GM08714 (cell line): ENCODE data around the gene GFRA1.

Source experiments
- H3K4me3 ChIP-seq: fragments of 200-500 bp; sonication (Bioruptor generic); 2 replicates; pipeline ENCODE4 v1.5.1; 2014; ENCODE audit warnings: mild to moderate bottlenecking, low read length, inconsistent platforms
- ZNF274 ChIP-seq: IDR thresholded peaks from 2 replicates; pipeline ENCODE4 v1.6.1; 2012; ENCODE audit warnings: mild to moderate bottlenecking, low read depth, low read length

Gene GFRA1

DNA sequence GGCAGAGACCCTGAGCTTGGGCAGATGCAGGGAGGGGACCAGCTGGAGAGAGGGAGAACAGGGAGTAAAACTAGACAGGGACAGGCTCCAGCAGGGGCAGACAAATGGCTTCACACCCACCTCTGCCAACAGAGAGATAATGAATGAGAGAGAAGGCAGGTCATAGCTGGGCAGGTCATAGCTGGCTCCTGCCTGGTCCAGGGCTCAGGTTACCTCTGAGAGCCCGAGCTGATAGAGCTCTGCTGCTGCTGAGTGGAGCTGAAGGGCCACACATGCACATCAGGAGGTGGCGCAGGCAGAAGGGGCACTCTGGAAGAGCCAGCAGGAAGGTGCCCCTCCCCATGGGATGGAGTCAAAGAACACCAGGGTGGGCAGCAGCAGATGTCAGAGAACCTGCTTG is 154.2 kb downstream of the GFRA1 start:
- no peak overlapping the region for H3K4me3 ChIP-seq
- TF ChIP-seq ZNF274: no peak

DNA sequence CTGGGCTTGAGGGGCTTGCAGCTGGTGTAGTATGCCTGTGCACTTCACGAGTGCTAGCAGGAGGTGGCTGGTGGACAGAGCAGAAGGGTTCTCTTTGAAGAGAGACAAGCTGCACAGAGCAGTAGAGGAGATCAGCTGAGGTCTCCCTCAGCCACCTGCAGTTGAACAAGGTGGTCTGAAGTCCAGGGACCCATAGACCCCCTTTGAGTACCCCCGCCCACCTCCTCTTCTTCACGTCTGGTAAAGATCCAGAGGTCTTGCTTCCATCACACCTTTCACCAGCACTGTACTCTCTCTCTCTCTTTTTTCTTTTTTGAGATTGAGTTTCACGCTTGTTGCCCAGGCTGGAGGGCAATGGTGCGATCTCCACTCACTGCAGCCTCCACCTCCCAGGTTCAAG is 157.2 kb downstream of the GFRA1 start:
- H3K4me3 ChIP-seq: no peak overlapping the region
- TF ChIP-seq ZNF274: no peak

DNA sequence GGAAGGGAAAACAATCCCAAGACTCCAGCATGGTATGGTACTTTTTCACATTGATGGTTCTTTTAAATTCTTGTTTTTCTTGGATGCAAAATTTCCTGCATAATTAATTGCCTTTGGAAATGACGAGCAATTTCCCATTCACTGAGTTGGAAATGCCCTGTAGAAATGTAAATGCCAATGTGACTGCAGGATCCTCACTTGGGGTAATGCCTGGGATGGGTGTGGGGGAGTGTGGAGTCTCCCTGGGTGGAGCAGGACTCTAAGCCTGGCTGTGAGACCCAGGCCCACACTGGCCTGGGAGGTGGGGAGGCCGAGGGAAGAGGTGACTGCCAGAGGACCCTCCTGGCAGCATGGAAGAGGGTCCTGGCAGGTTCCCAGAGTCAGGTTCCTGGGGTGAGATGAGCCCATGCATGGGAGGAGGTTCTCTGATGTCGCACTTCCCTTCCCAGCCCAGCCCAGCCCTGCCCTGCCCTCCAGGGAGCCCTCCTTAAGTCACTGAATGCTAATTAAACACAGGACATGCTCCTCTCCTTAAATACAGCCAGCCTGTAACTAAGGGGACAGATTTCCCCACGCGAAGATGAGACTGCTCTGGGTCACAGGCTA is 157.9 kb downstream of the GFRA1 start:
- H3K4me3 ChIP-seq: no peak overlapping the region
- TF ChIP-seq ZNF274: no peak

DNA sequence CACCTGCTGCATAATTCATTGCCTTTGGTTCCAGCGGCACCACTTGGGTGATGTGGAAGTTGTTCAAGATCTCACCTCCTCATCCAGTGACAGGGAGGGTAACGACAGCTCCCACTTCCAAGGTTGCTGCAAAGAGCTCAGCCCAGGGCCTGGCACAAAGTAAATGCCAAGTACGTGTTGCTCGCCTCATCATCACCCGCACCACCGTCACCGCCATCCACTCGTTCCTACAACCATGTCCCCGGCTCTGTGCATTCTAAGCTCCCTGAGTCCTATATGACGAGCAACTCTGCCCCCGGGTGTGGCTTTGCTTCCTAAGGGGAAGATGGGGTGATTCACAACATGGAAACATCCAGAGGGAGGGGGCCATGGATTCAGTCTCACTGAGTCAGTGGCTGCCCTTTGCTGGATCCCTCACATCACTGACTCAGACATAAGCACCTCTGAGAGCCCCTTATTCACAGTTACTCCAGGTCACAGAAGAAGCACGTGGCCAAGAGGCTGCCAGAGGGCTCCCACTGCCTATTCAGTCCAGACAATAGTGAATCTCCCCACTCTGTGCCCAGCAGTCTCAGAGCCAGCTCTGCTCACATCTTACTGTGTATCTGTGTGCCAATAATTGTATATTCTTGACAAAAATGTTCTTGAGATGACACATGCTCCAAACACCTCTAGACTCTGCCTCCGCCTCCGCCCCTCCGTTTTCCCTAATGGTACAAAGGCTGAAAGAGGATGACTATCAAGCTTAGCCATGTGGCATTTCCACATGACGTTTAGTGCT is 159.1 kb downstream of the GFRA1 start:
- no peak for TF ChIP-seq ZNF274
- H3K4me3 ChIP-seq: no peak overlapping the region

DNA sequence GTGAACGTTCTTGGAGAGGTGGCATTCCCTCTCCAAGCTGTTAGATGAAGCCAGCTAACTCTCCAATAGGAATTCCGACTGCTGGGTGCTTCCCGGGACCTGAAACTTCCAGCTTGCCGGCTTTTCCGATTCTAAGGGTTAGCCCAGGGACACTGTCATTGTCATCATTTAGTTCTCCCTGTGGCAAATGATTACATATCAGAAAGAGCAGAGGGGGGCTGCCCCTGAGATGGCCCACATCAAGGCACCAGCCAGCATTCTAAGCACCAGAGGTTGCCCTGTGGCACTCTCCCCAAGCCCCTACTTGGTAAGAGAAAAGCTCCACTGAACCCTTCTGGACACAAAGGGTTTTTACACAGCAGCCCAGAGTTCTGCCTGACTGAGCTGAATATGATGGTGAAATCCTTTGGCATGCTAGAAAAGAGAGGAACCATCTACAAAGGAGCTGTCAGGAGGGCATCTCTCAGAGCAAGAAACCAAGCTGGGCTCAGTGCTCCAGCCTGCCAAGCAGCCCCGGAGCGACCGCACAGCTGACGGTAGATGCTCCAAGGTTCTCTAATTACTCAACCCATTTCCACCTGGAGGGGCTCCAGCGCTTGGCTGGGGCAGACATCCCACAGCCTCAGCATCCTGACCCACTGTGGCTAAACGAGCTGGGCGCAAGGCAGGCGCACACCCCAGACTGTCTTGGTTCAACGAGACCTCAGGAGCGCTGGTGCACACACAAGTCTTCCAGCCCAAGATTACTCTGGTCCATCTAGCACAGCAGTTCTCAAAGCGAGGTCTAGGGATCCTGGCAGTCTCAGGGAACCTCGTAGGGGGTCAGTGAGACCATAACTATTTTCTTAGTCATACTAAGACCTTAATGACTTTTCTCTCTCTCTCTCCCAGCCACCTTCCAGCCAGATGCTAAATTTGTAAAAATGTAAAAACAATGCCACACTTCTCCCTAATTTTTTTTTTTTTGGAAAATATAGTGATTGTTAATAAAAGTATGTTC is 160.5 kb downstream of the GFRA1 start:
- TF ChIP-seq ZNF274: no peak
- H3K4me3 ChIP-seq: no peak overlapping the region

- no peak overlapping the region for H3K4me3 ChIP-seq
- TF ChIP-seq ZNF274: no peak
Measured at GRCh38 chr10:116111483-116112095, 161.4 kb downstream of the GFRA1 start.

DNA sequence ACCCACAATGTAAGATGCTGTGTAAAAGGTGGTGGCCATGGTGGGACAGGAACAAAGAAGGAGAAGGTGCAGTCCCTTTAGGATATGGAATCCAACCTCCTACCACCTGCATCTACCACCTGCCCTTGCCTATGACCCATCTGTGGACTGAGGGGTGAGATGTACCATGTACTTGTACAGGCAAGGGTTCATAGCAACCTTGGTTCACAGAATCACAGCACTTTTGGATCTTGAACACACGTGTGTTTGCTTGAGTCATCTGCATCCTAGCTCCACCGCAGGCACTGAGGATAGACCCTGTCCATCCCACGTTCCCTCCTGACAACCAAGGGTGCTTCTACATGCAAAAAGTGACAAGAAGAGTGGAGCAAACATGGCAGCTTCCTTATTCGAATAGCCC is 162.3 kb downstream of the GFRA1 start:
- no peak overlapping the region for H3K4me3 ChIP-seq
- no peak for TF ChIP-seq ZNF274

DNA sequence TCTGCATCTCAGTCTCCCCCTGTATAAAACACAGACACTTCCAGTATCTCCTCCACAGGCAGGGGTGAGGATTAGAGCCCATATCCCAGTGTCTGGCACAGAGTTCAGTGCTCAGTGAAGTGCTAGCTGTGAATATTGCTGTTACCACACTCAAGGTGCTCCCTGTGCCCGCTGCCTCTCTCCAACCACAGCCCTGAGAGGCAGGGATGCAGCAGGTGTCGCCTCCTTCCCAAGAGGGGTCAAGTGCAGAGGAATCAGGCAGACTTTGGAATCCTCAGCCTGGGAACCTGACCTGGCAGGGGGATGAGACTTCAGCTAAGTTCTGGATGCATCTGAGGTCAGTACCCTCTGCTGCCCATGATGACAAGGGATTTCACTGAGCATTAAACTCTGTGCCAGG is 163.1 kb downstream of the GFRA1 start:
- H3K4me3 ChIP-seq: no peak overlapping the region
- no peak for TF ChIP-seq ZNF274

DNA sequence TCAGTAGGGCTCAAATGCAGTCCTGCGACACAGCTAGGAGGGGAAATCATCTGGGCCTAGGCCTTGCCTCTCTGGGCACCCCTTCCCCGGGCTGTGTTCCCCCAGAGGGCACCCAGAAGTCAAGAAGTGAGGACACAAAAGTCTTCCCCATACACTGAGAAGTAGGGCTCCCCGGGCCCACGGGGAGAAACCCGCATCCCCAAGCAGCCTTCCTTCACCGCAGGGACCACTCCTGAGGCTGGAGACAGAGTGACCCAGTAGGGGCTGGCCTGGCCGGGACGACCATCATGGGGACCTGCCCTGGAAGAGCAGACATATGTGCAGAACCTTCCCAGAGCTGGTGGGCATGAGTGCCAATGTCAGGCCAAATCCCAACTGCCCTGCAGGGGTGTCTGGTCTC is 163.5 kb downstream of the GFRA1 start:
- TF ChIP-seq ZNF274: no peak

GRCh38 chr10:116108095-116108494 is 164.9 kb downstream of the GFRA1 start:
- no peak for TF ChIP-seq ZNF274
- H3K4me3 ChIP-seq: no peak overlapping the region

More for the DNA sequence above, 163.5 kb downstream of the GFRA1 start:
- no peak overlapping the region for H3K4me3 ChIP-seq

DNA sequence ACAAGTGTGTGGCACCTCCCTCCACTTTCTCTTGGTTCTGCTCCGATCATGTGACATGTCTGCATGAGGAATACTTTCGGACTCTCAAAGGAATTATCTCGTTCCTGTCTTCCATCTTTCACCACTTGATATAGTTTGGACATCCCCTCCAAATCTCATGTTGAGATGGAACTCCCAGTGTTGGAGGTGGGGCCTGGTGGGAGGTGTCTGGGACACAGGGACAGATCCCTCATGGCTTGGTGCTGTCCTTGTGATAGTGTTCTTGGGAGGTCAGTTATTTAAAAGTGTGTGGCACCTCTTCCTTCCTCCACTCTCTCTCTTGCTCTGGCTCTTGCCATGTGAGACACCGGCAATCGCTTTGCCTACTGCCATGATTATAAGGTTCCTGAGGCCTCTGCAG is 166.4 kb downstream of the GFRA1 start:
- no peak overlapping the region for H3K4me3 ChIP-seq
- no peak for TF ChIP-seq ZNF274

DNA sequence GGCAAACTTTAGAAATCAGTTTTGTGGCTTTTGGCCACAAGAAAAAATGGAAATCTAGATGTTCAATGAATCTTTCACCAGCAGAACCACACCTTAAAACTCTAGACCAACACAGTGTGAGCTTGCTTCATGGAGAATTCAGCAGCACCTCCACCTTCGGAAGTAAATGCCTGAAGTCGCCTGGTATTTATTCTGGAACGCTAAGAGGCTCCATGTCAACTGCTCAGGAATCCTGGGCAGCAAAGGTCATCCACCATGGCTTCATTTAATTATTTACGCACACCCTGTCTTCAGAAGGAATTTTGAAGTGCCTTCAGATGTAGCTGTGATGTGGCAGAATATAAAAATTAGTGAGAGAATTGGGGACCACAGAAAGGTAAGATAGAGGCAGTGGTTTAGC is 167.7 kb downstream of the GFRA1 start:
- no peak for TF ChIP-seq ZNF274
- no peak overlapping the region for H3K4me3 ChIP-seq

GRCh38 chr10:116104210-116104932 is 168.6 kb downstream of the GFRA1 start:
- no peak overlapping the region for H3K4me3 ChIP-seq
- no peak for TF ChIP-seq ZNF274
